Measurements from ENCODE around the gene ATG13.

ATG13 gene

DNA sequence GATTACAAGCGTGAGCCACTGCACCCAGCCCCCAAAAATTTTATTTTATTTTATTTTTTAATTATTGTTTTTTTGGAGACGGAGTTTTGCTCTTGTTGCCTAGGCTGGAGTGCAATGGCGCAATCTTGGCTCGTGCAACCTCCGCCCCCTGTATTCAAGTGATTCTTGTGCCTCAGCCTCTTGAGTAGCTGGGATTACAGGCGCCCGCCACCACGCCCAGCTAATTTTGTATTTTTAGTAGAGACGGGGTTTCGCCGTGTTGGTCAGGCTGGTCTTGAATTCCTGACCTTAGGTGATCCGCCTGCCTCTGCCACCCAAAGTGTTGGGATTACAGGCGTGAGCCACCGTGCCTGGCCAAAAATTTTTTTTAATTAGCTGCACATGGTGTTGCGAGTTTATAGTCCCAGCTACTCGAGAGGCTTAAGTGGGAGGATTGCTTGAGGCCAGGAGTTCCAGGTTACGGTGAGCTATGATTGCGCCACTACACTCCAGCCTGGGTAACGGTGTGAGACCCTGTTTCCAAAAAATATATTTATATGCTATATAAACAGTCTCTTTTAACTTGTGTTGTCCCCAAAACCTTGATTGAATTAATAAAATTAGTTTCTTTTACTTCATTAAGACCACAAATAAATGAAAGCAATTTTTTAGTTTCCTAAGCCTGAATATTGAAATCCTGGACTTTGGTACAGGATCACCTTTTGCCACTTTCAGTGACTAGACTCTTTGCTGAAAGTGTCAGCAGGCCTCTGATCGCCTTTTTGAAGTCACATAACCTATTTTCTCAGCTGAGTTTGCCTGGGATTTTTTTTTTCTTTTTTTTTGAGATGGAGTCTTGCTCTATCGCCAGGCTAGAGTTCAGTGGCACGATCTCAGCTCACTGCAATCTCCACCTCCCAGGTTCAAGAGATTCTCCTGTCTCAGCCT lies 16.2 kb downstream of the ATG13 start:
- in situ Hi-C loops (cut with MboI; ENCODE audit: low sequenced_read_pairs, unreplicated experiment) = no loop called here
- TF ChIP-seq, protein P1, sequence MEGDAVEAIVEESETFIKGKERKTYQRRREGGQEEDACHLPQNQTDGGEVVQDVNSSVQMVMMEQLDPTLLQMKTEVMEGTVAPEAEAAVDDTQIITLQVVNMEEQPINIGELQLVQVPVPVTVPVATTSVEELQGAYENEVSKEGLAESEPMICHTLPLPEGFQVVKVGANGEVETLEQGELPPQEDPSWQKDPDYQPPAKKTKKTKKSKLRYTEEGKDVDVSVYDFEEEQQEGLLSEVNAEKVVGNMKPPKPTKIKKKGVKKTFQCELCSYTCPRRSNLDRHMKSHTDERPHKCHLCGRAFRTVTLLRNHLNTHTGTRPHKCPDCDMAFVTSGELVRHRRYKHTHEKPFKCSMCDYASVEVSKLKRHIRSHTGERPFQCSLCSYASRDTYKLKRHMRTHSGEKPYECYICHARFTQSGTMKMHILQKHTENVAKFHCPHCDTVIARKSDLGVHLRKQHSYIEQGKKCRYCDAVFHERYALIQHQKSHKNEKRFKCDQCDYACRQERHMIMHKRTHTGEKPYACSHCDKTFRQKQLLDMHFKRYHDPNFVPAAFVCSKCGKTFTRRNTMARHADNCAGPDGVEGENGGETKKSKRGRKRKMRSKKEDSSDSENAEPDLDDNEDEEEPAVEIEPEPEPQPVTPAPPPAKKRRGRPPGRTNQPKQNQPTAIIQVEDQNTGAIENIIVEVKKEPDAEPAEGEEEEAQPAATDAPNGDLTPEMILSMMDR (IDR thresholded peaks at IDR 0.05; ENCODE audit: borderline replicate concordance, control extremely low read depth, extremely low read depth, insufficient read depth, missing control alignments) = no peak
- no peak for DNase-seq (ENCODE audit: low spot score)

DNA sequence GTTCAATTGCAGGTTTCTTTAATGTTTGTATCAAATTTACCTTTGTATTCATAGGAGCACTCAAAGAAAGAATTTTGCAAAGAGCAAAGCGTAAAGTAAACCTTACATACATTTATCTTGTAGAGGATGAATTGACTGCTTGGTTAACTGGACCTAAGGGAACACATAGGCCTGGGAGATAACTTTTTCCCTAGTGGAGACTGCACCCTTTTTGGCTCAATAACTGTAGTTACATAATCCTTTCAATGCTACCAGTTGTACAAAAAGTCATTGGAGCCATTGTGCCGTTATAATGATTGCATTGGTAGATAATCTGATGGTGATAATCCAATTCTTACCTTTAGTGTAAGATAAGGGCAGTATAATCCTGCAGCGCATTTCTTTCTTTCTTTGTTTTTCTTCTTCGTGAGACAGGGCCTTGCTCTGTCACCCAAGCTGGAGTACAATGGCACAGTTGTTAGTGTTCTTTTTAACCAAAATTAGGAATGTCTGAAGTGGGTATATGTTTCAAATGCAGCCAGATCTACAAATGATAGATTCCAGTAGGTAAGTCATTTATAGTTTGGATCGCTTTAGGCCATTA lies 18.3 kb downstream of the ATG13 start:
- TF ChIP-seq, protein P1 (IDR thresholded peaks at IDR 0.05; ENCODE audit: borderline replicate concordance, control extremely low read depth, extremely low read depth, insufficient read depth, missing control alignments) = no peak
- no peak for DNase-seq (ENCODE audit: low spot score)
- in situ Hi-C loops (cut with MboI; ENCODE audit: low sequenced_read_pairs, unreplicated experiment) = no loop called here

DNA sequence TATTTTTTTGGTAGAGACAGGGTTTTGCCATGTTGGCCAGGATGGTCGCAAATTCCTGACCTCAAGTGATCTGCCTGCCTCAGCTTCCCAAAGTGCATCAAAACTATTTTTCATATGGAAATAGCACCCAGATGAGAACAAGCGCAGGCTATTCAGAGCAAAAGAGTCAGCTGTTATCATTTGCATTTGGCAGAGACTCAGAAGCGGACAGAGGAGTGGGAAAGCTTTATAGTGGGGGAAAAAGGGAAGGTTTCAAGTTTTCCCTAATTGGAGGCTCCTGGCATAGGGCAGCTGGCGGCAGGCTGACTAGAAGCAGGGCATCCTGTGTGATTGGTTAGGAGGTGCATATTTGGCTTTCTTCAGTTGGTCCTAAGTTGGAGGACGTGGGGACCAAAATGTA lies 20.2 kb downstream of the ATG13 start:
- in situ Hi-C loops (cut with MboI; ENCODE audit: low sequenced_read_pairs, unreplicated experiment) = no loop called here
- no peak for DNase-seq (ENCODE audit: low spot score)
- TF ChIP-seq, protein P1 (IDR thresholded peaks at IDR 0.05; ENCODE audit: borderline replicate concordance, control extremely low read depth, extremely low read depth, insufficient read depth, missing control alignments) = no peak

DNA sequence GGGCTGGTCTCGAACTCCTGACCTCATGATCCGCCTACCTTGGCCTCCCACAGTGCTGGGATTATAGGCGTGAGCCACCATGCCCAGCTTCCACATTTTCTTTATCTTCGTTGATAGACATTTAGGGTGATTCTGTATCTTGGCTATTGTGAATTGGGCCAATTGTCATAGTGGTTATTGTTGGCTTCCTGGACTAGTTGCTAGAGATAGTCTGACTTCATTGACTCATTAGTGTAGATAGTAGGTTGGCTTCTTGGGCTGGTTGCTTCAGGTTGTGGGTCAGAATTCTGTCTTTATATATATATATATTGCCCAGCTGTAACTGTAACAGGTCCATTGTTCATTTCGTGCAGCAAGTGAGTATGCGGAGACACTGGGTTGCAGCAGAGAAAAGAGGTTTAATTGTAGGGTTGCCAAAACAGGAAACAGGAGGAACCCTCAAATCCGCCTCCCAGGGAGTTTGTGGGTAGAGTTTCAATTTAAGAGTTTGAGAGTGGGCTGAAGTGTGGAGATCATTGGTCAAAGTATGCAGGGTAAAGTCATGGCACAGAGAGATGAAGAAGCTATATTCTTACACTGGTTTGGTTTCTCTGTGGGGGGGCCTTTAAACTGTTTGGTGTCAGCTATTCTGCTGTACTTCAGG lies 22.0 kb downstream of the ATG13 start:
- no peak for DNase-seq (ENCODE audit: low spot score)
- TF ChIP-seq, protein P1 (IDR thresholded peaks at IDR 0.05; ENCODE audit: borderline replicate concordance, control extremely low read depth, extremely low read depth, insufficient read depth, missing control alignments) = no peak
- in situ Hi-C loops (cut with MboI; ENCODE audit: low sequenced_read_pairs, unreplicated experiment) = no loop called here

DNA sequence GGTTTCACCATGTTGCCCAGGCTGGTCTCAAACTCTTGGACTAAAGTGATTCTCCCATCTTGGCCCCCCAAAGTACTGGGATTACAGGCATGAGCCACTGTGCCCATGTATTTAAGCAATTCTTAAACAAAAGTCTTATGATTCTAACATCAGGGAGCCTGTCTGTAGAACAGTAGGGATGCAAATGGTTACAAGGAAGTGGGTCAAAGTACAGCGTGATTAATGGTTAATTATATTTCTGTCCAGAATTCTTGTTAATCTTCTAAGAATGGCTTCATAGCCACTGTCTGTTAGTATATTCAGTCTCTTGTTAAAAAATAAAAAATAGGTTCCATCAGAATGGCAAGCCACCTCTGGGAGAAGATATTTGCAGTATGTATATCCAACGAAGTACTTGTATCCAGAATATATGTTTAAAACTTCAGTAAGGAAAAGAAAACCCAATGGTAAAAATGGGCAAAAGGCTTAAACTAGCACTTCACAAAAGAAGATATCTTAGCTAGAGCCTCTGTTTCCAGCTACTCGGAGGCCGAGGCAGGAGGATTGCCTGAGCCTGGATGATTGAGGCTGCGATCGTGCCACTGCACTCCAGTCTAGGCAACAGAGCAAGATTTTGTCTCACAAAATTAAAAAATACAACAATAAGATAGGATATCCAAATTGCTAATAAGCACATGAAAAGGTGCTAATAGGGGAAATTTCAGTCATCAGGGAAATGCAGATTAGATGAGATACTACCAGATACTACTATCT lies 22.9 kb downstream of the ATG13 start:
- DNase-seq (ENCODE audit: low spot score) = no peak
- TF ChIP-seq, protein P1 (IDR thresholded peaks at IDR 0.05; ENCODE audit: borderline replicate concordance, control extremely low read depth, extremely low read depth, insufficient read depth, missing control alignments) = no peak
- in situ Hi-C loops (cut with MboI; ENCODE audit: low sequenced_read_pairs, unreplicated experiment) = no loop called here

DNA sequence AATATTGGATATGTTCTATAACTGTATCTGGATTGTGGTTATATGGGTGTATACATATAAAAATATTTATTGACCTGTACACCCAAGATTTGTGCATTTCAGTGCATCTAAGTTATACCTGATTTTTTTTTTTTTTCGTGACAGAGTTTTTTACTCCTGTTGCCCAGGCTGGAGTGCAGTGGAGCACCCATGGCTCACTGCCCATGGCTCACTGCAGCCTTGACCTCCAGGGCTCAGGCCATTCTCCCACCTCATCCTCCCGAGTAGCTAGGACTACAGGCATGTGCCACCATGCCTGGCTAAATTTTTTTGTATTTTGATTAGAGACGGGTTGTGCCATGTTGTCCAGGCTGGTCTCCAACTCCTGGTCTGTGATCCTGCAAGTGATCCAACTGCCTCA lies 24.3 kb downstream of the ATG13 start:
- in situ Hi-C loops (cut with MboI; ENCODE audit: low sequenced_read_pairs, unreplicated experiment) = no loop called here
- TF ChIP-seq, protein P1 (IDR thresholded peaks at IDR 0.05; ENCODE audit: borderline replicate concordance, control extremely low read depth, extremely low read depth, insufficient read depth, missing control alignments) = no peak
- DNase-seq (ENCODE audit: low spot score) = no peak
